HEK293 (cell line): Measurements from ENCODE around the gene TBCEL.

Source experiments
- ATF2 ChIP-seq: fragments of 450-650 bp; formaldehyde crosslinking; IDR thresholded peaks from 2 replicates; pipeline ENCODE4 v1.5.1; 2016; ENCODE audit warnings: missing biosample characterization, missing genetic modification characterization, low read depth
- CTCF ChIP-seq: fragments of 450-650 bp; formaldehyde crosslinking; IDR thresholded peaks from 2 replicates; pipeline ENCODE4 v1.5.1; 2016; ENCODE audit warnings: missing biosample characterization, missing genetic modification characterization
- GLI4 ChIP-seq: fragments of 450-650 bp; formaldehyde crosslinking; IDR thresholded peaks from 2 replicates; pipeline ENCODE4 v1.5.1; 2016; ENCODE audit warnings: missing biosample characterization, missing genetic modification characterization
- OSR2 ChIP-seq: fragments of 450-650 bp; formaldehyde crosslinking; IDR thresholded peaks from 2 replicates; pipeline ENCODE4 v1.5.1; 2016; ENCODE audit warnings: missing biosample characterization, missing genetic modification characterization
- PRDM6 ChIP-seq: fragments of 450-650 bp; formaldehyde crosslinking; IDR thresholded peaks from 2 replicates; pipeline ENCODE4 v1.5.1; 2017; ENCODE audit warnings: missing biosample characterization, missing genetic modification characterization
- SETDB1 ChIP-seq: IDR thresholded peaks from one replicate; pipeline ENCODE4 v1.6.1; 2017; ENCODE audit warnings: mild to moderate bottlenecking, low read length, moderate library complexity, mixed read lengths; ENCODE audit not compliant: insufficient read length
- ZBTB10 ChIP-seq: fragments of 450-650 bp; formaldehyde crosslinking; IDR thresholded peaks from 2 replicates; pipeline ENCODE4 v1.5.1; 2016; ENCODE audit warnings: missing biosample characterization, missing genetic modification characterization
- ZBTB49 ChIP-seq: fragments of 450-650 bp; formaldehyde crosslinking; IDR thresholded peaks from 2 replicates; pipeline ENCODE4 v1.5.1; 2016; ENCODE audit warnings: missing biosample characterization, missing genetic modification characterization, low read depth
- ZEB2 ChIP-seq: fragments of 450-650 bp; formaldehyde crosslinking; IDR thresholded peaks from 2 replicates; pipeline ENCODE4 v1.5.1; 2016; ENCODE audit warnings: missing biosample characterization, missing genetic modification characterization
- ZNF239 ChIP-seq: fragments of 450-650 bp; formaldehyde crosslinking; IDR thresholded peaks from 2 replicates; pipeline ENCODE4 v1.5.1; 2016; ENCODE audit warnings: missing biosample characterization, missing genetic modification characterization
- ZNF24 ChIP-seq: fragments of 450-650 bp; formaldehyde crosslinking; IDR thresholded peaks from 2 replicates; pipeline ENCODE4 v1.5.1; 2016; ENCODE audit warnings: missing biosample characterization, missing genetic modification characterization
- ZNF302 ChIP-seq: fragments of 450-650 bp; formaldehyde crosslinking; IDR thresholded peaks from 2 replicates; pipeline ENCODE4 v1.5.1; 2016; ENCODE audit warnings: missing biosample characterization, missing genetic modification characterization, low read depth
- ZNF513 ChIP-seq: fragments of 450-650 bp; IDR thresholded peaks from 2 replicates; pipeline ENCODE4 v1.5.1; 2018; ENCODE audit warnings: missing biosample characterization, missing genetic modification characterization
- ZSCAN18 ChIP-seq: fragments of 450-650 bp; formaldehyde crosslinking; IDR thresholded peaks from 2 replicates; pipeline ENCODE4 v1.5.1; 2016; ENCODE audit warnings: missing biosample characterization, missing genetic modification characterization

GRCh38 chr11:121063728-121064127 lies 39.8 kb downstream of the TBCEL start:
- TF ChIP-seq SETDB1, result no peak
- no peak for TF ChIP-seq ZNF302 (tag by site-specific recombination)
- TF ChIP-seq GLI4 (tag by site-specific recombination), result no peak
- TF ChIP-seq CTCF (tag by site-specific recombination), result no peak
- TF ChIP-seq ZEB2 (tag by site-specific recombination), result no peak
- no peak for TF ChIP-seq PRDM6 (tag by site-specific recombination)
- TF ChIP-seq ZSCAN18, result no peak
- no peak for TF ChIP-seq OSR2 (tag by site-specific recombination)
- no peak for TF ChIP-seq ZNF513 (tag by site-specific recombination)
- TF ChIP-seq ZNF24 (tag by site-specific recombination), result no peak
- no peak for TF ChIP-seq ZBTB49 (tag by site-specific recombination)
- no peak for TF ChIP-seq ZBTB10
- TF ChIP-seq ZNF239 (tag by site-specific recombination), result no peak
- TF ChIP-seq ATF2, result no peak
